ENCODE measurements around the gene YEATS4. TPM values are rescaled to one million over a fixed set of nuclear protein-coding genes. Genes with fewer than 3 reads are reported as not detected.

The YEATS4 gene
- total and polyA plus RNA-seq, 9 of the 15 experiments (the other 6 are each of a cell fraction or from before 2014, with no cell fraction given): 25.9 to 92.2 (median 49.2) TPM

DNA sequence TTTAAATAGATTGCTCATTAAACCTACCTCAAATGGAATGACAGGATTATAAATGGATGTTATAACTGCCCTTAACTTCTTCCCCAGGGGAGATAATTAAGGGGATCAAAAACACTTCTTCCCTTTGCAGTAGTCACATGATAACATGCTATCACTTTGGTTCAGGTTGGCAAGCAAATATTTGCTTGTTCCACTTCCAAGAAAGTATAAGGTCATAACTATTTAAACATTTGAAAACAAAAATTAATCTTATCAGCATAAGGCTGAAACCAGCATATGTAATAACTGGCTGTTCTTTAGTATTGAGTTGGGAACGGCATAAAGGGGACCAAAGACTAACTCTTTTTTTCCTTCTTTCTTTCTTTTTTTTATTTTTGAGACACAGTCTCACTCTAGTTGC lies 13.8 kb upstream of the YEATS4 start (continued):
- TF ChIP-seq, protein P1, sequence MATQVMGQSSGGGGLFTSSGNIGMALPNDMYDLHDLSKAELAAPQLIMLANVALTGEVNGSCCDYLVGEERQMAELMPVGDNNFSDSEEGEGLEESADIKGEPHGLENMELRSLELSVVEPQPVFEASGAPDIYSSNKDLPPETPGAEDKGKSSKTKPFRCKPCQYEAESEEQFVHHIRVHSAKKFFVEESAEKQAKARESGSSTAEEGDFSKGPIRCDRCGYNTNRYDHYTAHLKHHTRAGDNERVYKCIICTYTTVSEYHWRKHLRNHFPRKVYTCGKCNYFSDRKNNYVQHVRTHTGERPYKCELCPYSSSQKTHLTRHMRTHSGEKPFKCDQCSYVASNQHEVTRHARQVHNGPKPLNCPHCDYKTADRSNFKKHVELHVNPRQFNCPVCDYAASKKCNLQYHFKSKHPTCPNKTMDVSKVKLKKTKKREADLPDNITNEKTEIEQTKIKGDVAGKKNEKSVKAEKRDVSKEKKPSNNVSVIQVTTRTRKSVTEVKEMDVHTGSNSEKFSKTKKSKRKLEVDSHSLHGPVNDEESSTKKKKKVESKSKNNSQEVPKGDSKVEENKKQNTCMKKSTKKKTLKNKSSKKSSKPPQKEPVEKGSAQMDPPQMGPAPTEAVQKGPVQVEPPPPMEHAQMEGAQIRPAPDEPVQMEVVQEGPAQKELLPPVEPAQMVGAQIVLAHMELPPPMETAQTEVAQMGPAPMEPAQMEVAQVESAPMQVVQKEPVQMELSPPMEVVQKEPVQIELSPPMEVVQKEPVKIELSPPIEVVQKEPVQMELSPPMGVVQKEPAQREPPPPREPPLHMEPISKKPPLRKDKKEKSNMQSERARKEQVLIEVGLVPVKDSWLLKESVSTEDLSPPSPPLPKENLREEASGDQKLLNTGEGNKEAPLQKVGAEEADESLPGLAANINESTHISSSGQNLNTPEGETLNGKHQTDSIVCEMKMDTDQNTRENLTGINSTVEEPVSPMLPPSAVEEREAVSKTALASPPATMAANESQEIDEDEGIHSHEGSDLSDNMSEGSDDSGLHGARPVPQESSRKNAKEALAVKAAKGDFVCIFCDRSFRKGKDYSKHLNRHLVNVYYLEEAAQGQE (IDR thresholded peaks at IDR 0.05; ENCODE audit: borderline replicate concordance): no peak
- TF ChIP-seq, protein P1 (CRISPR knock-in tag; IDR thresholded peaks at IDR 0.05; ENCODE audit: low read depth): no peak
- TF ChIP-seq SMC3 (conservative IDR thresholded peaks at IDR 0.05; ENCODE audit: insufficient read depth, low read depth, low read length): no peak
- no peak for TF ChIP-seq CBX2 (IDR thresholded peaks at IDR 0.05; ENCODE audit: insufficient read depth, low read length, poor library complexity, severe bottlenecking)
- no peak for TF ChIP-seq SRSF1 (IDR thresholded peaks at IDR 0.05; ENCODE audit: low read depth, low read length)
- no peak for TF ChIP-seq SMAD4 (CRISPR knock-in tag; conservative IDR thresholded peaks at IDR 0.05)
- no peak for TF ChIP-seq ZNF75A (CRISPR knock-in tag; IDR thresholded peaks at IDR 0.05)
- TF ChIP-seq FOXA3 (CRISPR knock-in tag; conservative IDR thresholded peaks at IDR 0.05 in 1 of 2, IDR thresholded peaks at IDR 0.05 in 1 of 2): peak in 1 of 2 experiments; percentile 73; a peak in 2 of 4 replicates
- TF ChIP-seq DDX20 (tag; IDR thresholded peaks at IDR 0.05; ENCODE audit: low read depth): no peak
- peak; percentile 64 for TF ChIP-seq MEIS2 (IDR thresholded peaks at IDR 0.05; ENCODE audit: partially characterized antibody)
- peak; percentile 73 for TF ChIP-seq ARID1B (IDR thresholded peaks at IDR 0.05)
- no peak for TF ChIP-seq CTBP1 (IDR thresholded peaks at IDR 0.05; ENCODE audit: borderline replicate concordance)
- no peak for TF ChIP-seq SRSF9 (IDR thresholded peaks at IDR 0.05; ENCODE audit: borderline replicate concordance, low read depth, low read length)
- peak; percentile 75 for TF ChIP-seq TCF3 (CRISPR knock-in tag; IDR thresholded peaks at IDR 0.05)
- TF ChIP-seq, protein P2, sequence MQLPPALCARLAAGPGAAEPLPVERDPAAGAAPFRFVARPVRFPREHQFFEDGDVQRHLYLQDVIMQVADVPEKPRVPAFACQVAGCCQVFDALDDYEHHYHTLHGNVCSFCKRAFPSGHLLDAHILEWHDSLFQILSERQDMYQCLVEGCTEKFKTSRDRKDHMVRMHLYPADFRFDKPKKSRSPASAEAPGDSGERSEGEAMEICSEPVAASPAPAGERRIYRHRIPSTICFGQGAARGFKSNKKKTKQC (CRISPR knock-in tag; IDR thresholded peaks at IDR 0.05): no peak
- TF ChIP-seq, protein P3, sequence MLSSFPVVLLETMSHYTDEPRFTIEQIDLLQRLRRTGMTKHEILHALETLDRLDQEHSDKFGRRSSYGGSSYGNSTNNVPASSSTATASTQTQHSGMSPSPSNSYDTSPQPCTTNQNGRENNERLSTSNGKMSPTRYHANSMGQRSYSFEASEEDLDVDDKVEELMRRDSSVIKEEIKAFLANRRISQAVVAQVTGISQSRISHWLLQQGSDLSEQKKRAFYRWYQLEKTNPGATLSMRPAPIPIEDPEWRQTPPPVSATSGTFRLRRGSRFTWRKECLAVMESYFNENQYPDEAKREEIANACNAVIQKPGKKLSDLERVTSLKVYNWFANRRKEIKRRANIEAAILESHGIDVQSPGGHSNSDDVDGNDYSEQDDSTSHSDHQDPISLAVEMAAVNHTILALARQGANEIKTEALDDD (IDR thresholded peaks at IDR 0.05): no peak
- TF ChIP-seq, protein P4, sequence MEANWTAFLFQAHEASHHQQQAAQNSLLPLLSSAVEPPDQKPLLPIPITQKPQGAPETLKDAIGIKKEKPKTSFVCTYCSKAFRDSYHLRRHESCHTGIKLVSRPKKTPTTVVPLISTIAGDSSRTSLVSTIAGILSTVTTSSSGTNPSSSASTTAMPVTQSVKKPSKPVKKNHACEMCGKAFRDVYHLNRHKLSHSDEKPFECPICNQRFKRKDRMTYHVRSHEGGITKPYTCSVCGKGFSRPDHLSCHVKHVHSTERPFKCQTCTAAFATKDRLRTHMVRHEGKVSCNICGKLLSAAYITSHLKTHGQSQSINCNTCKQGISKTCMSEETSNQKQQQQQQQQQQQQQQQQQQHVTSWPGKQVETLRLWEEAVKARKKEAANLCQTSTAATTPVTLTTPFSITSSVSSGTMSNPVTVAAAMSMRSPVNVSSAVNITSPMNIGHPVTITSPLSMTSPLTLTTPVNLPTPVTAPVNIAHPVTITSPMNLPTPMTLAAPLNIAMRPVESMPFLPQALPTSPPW (CRISPR knock-in tag; IDR thresholded peaks at IDR 0.05): no peak
